HG03045 (cell line): ENCODE data around the gene SEMA5B.

Experiments used
- ATAC-seq: cut with Tn5 transposase; IDR thresholded peaks from one replicate; pipeline ENCODE4 v1.9.1; 2021; ENCODE audit warnings: mild to moderate bottlenecking, moderate library complexity; ENCODE audit not compliant: unreplicated experiment

SEMA5B gene

GRCh38 chr3:123027292-123028232, at the start of gene SEMA5B:
Gene SEMA5B, minus strand, starts transcription at chr3:123027763. Its CDS starts 66,500 bp downstream, at chr3:122961263.
- no peak for ATAC-seq

DNA sequence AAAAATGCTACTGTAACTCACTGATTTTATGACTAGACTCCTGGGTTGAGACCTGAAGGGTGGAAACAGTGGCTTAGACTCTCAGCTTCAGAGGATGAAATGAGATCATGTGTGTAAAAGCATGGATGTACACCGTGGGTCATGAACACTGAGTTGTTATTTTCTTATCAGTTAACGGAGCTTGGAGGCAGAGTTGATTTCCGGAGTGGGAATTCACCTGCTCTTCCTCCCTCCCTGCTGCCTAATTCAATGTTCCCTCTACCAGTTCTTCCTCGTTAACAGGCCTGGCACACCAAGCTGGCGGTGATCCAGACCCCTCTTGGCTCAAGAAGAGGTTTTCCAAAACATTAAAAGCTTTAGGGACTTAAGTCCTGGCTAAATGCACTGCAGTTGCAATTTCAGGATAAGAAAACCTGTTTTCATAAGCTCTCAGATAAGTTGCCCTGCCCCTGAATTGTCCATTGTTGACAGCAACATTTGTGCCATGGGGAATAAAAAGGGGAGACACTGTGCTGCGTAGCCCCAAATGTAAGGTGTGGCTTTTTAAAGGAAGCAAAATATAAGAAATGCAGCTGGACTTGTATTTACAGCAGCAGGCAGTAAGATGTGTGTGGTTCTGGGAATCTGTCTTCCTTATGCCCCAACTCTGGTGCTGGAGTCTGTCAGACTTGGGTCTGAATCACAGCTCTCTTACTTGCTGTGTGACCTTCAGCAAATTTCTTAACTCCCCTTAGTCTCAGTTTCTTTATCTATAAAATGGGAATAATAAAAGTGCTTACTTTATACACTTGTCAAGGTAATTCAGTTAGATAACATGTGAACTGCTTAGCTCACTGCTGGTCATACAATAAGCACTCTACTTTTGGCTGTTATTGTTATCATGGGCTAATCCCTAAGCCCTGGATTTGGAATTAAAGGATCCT, 49.2 kb upstream of the SEMA5B start:
- ATAC-seq: no peak

DNA sequence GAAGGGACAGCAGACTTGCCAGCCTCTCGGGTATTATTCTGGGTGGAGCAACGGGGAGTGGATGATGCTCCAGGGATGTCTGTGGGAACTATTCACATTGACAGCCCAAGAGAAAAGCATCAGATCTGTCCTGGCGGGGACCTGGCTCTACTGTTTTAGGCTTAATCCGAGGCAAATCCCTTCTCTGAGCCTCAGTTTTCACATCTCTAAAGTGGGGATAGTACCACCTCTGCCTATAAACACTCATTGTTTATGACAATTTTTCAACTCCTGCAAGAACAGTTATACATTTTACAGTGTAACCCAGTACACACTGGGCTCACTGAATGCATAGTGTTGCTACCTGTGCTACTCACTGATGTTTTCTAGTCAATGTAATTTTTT, 48.5 kb upstream of the SEMA5B start:
- no peak for ATAC-seq

GRCh38 chr3:123075359-123075758, 47.8 kb upstream of the SEMA5B start:
- no peak for ATAC-seq

- ATAC-seq: no peak
These were observed 45.0 kb upstream of the SEMA5B start for GRCh38 chr3:123072564-123072963.

- no peak for ATAC-seq
These were observed 44.6 kb upstream of the SEMA5B start for GRCh38 chr3:123072152-123072551.

DNA sequence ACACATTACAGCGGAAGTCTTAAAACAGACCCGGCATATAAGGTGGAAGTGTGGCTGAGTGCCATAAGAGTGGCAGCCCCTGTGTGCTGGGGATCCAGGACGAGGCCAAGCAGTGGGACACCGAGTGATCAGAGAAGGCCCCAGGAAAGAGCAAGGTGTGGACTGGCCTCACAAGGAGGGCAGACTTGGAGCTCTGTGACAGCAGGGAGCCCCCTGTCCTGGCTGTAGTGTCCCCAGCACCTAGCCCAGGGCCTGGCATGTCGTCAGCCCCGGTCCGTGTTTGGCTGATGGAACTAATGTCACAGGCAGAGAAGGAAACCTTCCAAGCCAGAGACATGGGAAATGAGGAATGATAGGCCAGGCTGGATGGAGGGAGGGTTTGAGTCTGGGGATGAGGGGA, 44.0 kb upstream of the SEMA5B start:
- ATAC-seq: no peak

DNA sequence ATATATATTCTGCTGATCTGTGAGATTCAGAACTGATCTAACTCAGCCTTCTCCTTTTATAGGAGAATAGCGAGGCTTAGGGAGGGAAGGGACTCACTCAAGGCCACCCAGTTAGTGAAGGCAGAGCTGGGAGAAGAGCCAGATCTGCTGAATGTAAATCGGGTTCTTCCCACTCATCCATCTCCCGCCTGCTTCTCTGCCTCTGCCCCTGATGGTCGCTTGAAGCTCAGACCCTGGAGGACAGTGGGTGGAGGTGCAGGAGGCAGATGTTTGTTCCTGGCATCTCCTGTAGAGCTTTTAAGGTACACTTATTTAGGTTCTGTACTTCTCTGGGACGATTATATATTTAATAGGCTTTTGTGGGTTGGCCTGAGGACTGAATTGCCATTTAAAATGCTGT, 43.6 kb upstream of the SEMA5B start:
- ATAC-seq: no peak

- ATAC-seq: no peak
These were observed 42.9 kb upstream of the SEMA5B start for GRCh38 chr3:123070510-123070909.

- no peak for ATAC-seq
These were observed 41.2 kb upstream of the SEMA5B start for GRCh38 chr3:123068601-123069381.

GRCh38 chr3:123067689-123068600, 40.4 kb upstream of the SEMA5B start:
- ATAC-seq: peak; percentile 35

DNA sequence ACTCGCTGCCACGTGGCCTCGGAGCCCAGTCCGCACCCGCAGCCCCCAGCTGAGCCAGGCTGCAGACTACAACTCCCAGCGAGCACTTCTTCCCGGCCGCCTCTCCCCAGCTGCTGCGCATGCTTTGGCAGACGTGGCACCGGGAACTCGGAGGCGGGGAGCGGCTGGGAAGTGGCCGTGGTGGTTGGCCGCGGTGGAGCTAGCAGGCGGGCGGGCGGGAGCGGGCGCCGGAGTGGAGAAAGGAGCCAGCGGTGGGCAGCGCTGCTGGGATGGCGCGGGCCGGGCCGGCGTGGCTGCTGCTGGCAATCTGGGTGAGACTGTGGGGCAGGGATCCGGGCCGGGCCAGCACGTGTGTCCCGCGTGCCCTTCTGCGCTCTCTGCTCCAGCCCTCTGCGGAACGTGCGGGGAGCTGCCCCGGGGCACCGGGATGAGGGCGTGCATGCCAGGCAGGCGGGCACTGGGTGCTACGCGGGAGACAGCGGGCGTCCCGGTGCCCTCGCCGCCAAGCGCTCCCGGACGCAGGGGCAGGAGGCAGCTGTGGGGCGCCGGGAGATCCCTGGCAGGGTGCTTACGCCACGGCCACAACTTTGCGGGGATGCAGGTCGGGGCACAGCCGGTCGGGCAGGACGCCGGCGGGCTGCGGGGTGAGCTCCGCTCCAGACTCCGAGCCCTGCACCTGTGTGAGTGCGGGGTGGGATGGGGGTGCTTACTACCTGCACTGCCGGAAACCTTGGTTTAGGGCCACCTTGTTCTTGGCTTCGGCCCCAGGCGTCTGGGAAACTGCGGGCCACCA, 39.5 kb upstream of the SEMA5B start, which contains the start of gene PDIA5:
Gene PDIA5, plus strand, starts transcription at position 130 of the 793 bp plus-strand sequence. Its CDS starts 140 bp downstream, at position 270.
- ATAC-seq: peak; percentile 90

- no peak for ATAC-seq
These were observed 39.0 kb upstream of the SEMA5B start for GRCh38 chr3:123066599-123066895.

DNA sequence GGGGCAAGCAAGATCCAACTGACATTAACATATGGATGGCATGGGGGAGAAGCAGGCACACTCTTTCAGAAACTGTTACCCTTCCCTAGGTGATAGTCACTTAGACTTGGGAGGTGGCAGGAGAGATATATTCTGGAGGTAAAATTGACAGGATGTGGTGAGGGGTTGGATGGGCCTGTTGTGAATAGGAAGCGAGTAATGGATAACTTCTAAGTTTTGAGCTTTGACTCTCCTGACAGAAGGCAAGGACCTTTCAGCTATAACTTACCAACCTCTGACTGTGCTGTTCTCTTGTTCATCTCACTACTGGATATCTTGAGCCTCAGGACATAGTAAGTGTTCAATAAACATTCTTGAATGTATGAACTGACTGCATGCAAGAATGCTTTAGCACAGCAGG, 37.4 kb upstream of the SEMA5B start:
- ATAC-seq: no peak

DNA sequence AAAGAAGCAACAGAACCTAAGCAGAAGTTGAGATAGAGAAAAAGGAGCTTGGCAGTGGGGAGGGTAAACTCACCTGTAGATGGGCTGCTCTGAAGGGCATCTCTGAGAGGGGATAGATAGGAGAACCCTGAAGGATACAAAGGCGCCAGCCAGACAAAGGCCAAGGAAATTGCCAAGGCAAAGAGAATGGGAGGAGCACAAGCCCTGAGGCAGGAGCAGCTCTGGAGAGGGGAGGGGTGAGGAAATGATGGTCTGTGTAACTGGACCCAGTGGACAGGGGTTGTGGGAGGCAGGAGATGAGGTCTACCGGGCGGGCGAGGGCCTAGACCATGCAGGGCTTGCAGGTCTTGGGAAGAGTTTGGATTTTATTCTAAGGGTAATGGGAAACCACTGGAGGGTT, 36.9 kb upstream of the SEMA5B start:
- ATAC-seq: no peak

DNA sequence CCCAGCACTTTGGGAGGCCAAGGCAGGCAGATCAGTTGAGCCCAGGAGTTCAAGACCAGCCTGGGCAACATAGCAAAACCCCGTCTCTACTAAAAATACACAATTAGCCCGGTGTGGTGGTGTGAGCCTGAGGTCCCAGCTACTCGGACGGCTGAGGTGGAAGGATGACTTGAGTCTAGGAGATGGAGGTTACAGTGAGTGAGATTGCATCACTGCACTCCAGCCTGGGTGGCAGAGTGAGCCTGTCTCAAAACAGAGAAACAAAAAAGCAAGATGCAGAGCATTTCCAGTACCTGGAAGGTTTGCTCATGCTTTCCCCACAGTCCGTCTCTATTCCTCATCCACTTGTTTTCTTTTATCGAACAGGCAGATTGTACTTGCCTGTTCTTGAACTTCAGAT, 35.5 kb upstream of the SEMA5B start:
- ATAC-seq: no peak

DNA sequence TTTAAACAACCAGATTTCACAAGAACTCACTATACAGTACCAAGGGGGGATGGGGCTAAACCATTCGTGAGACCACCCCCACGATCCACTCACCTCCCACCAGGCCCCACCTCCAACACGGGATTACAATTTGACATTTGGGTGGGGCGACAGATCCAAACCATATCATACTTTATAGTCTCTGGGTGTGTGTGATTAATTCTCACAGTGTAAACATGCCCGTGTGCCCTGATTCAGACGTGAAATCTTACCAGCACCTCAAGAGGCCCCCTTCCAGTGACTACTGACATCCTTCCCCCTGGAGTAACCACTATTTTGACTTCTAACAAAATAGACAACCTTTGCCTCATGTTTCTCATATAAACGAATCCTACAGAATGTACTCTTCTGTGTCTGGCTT, 34.3 kb upstream of the SEMA5B start:
- no peak for ATAC-seq

- no peak for ATAC-seq
These were observed 32.5 kb upstream of the SEMA5B start for GRCh38 chr3:123060054-123060453.

- ATAC-seq: no peak
These were observed 30.9 kb upstream of the SEMA5B start for GRCh38 chr3:123058505-123058904.
